ENCODE results near the gene TOR1AIP1. TPM values are rescaled to one million over a fixed set of nuclear protein-coding genes. Genes with fewer than 3 reads are reported as not detected.
A peak's percentile ranks its signal among the peaks of the same experiment; 100 is the strongest.

Gene TOR1AIP1
- total RNA-seq, 1 donor = 77.5 TPM

- no peak for DNase-seq (ENCODE audit: low read depth)
- TF ChIP-seq CTCF (IDR thresholded peaks at IDR 0.05; ENCODE audit: insufficient read depth, low read length) = no peak
- no peak overlapping the region for H3K4me3 ChIP-seq (ENCODE audit: low read depth, low read length)
Observed at GRCh38 chr1:179933219-179933618, 51.1 kb downstream of the TOR1AIP1 start.

GRCh38 chr1:179935909-179936496, 53.9 kb downstream of the TOR1AIP1 start:
- TF ChIP-seq CTCF (IDR thresholded peaks at IDR 0.05; ENCODE audit: insufficient read depth, low read length) = no peak
- no peak overlapping the region for H3K4me3 ChIP-seq (ENCODE audit: low read depth, low read length)
- DNase-seq (ENCODE audit: low read depth) = no peak

- no peak for DNase-seq (ENCODE audit: low read depth)
- H3K4me3 ChIP-seq (ENCODE audit: low read depth, low read length) = no peak overlapping the region
- TF ChIP-seq CTCF (IDR thresholded peaks at IDR 0.05; ENCODE audit: insufficient read depth, low read length) = no peak
Observed at GRCh38 chr1:179937668-179938254, 55.7 kb downstream of the TOR1AIP1 start.

GRCh38 chr1:179938752-179939151, 56.7 kb downstream of the TOR1AIP1 start:
- no peak overlapping the region for H3K4me3 ChIP-seq (ENCODE audit: low read depth, low read length)
- no peak for TF ChIP-seq CTCF (IDR thresholded peaks at IDR 0.05; ENCODE audit: insufficient read depth, low read length)
- DNase-seq (ENCODE audit: low read depth) = peak; percentile 81

- no peak for TF ChIP-seq CTCF (IDR thresholded peaks at IDR 0.05; ENCODE audit: insufficient read depth, low read length)
- DNase-seq (ENCODE audit: low read depth) = no peak
Observed at GRCh38 chr1:179939941-179940340, 57.9 kb downstream of the TOR1AIP1 start.

GRCh38 chr1:179941454-179941853, 59.4 kb downstream of the TOR1AIP1 start:
- no peak for DNase-seq (ENCODE audit: low read depth)
- TF ChIP-seq CTCF (IDR thresholded peaks at IDR 0.05; ENCODE audit: insufficient read depth, low read length) = no peak
- no peak overlapping the region for H3K4me3 ChIP-seq (ENCODE audit: low read depth, low read length)

More at GRCh38 chr1:179939941-179940340, 57.9 kb downstream of the TOR1AIP1 start:
- no peak overlapping the region for H3K4me3 ChIP-seq (ENCODE audit: low read depth, low read length)

GRCh38 chr1:179950651-179951050, 68.6 kb downstream of the TOR1AIP1 start:
- DNase-seq (ENCODE audit: low read depth) = no peak
- H3K4me3 ChIP-seq (ENCODE audit: low read depth, low read length) = no peak overlapping the region
- no peak for TF ChIP-seq CTCF (IDR thresholded peaks at IDR 0.05; ENCODE audit: insufficient read depth, low read length)
